Endodermal cell (in vitro differentiated cells): Measurements from ENCODE around the gene PACRG. TPM values are rescaled to one million over a fixed set of nuclear protein-coding genes. Genes with fewer than 3 reads are reported as not detected.

Experiments
- DNase-seq: peaks from one replicate; pipeline ENCODE4 v3.0.0-alpha.2; 2017
- H3K27ac ChIP-seq: 2 replicates; pipeline ENCODE4 v1.5.1; 2013; ENCODE audit warnings: mild to moderate bottlenecking, low read depth, low read length, moderate library complexity
- H3K27me3 ChIP-seq: 2 replicates; pipeline ENCODE4 v1.6.1; 2013; ENCODE audit warnings: mild to moderate bottlenecking, low read length, moderate library complexity; ENCODE audit not compliant: insufficient read depth, control insufficient read depth, poor library complexity, severe bottlenecking
- H3K36me3 ChIP-seq: 2 replicates; pipeline ENCODE4 v1.7.0; 2013; ENCODE audit warnings: mild to moderate bottlenecking, low read length, moderate library complexity; ENCODE audit not compliant: control insufficient read depth, insufficient read depth
- H3K4me1 ChIP-seq: one replicate; pipeline ENCODE4 v1.7.0; 2013; ENCODE audit warnings: low read length; ENCODE audit not compliant: control insufficient read depth, insufficient read depth
- H3K4me3 ChIP-seq: 2 replicates; pipeline ENCODE4 v1.5.1; 2013; ENCODE audit warnings: mild to moderate bottlenecking, low read length, moderate library complexity
- H3K9ac ChIP-seq: 2 replicates; pipeline ENCODE4 v1.6.1; 2013; ENCODE audit warnings: mild to moderate bottlenecking, low read length, moderate library complexity; ENCODE audit not compliant: poor library complexity, severe bottlenecking; ENCODE audit errors: extremely low read depth
- H3K9me3 ChIP-seq: 2 replicates; pipeline ENCODE4 v1.6.1; 2013; ENCODE audit warnings: mild to moderate bottlenecking, low read length, moderate library complexity; ENCODE audit not compliant: control insufficient read depth
- H3K27ac Mint-ChIP-seq: 2 replicates; pipeline ENCODE4 v1.8.0; 2020; ENCODE audit warnings: mixed read lengths
- H3K27me3 Mint-ChIP-seq: 2 replicates; pipeline ENCODE4 v1.8.0; 2021; ENCODE audit warnings: mild to moderate bottlenecking, mixed read lengths; ENCODE audit not compliant: insufficient read depth
- H3K36me3 Mint-ChIP-seq: 2 replicates; pipeline ENCODE4 v1.8.0; 2020; ENCODE audit warnings: low read depth, mixed read lengths
- H3K4me1 Mint-ChIP-seq: 2 replicates; pipeline ENCODE4 v1.8.0; 2020; ENCODE audit warnings: mixed read lengths
- H3K4me3 Mint-ChIP-seq: 2 replicates; pipeline ENCODE4 v1.8.0; 2020; ENCODE audit warnings: mild to moderate bottlenecking, moderate library complexity, mixed read lengths
- H3K9me3 Mint-ChIP-seq: 2 replicates; pipeline ENCODE4 v1.8.0; 2020; ENCODE audit warnings: mild to moderate bottlenecking, mixed read lengths
- CTCF ChIP-seq: fragments of 200-600 bp; sonication (generic); conservative IDR thresholded peaks from 2 replicates; pipeline ENCODE4 v1.5.0; 2021; ENCODE audit warnings: antibody characterized with exemption, mild to moderate bottlenecking
- WGBS, 2 experiments: methylation state at CpG; one replicate each; pipeline versions ENCODE4 v1.1.5 to v1.1.7; 2013; ENCODE audit warnings: missing lambda C conversion rate in 2 of 2, mixed read lengths in 1 of 2; ENCODE audit not compliant: insufficient coverage in 1 of 2, insufficient read length in 1 of 2; 5-methylcytosine and 5-hydroxymethylcytosine counted together
- total RNA-seq, 2 donors: library from RNA; stranded (reverse); fragmentation: NEBNext Ultra II Directional in 1 of 2; extraction: Animal tissue kit (Norgen Biotek cat#: 25700) in 1 of 2; gene quantifications; 2 replicates in 1 of 2; 3 replicates in 1 of 2; pipeline ENCODE4 v1.2.1, GENCODE V29; 2021

Gene PACRG
- total RNA-seq, 2 donors from 2014 or later, result 0.42 to 0.44 TPM

- peaks cover 8% of the 10 kb centered on the region for H3K4me1 Mint-ChIP-seq
- Histone ChIP-seq H3K4me3 (no peak overlapping the region), H3K9ac (no peak overlapping the region), H3K9me3 (no peaks in the 10 kb centered on the region), H3K27me3 (no peaks in the 10 kb centered on the region), H3K27ac (no peak overlapping the region), H3K4me1 (no peaks in the 10 kb centered on the region), H3K36me3 (no peaks in the 10 kb centered on the region)
- H3K9me3 Mint-ChIP-seq, result peaks cover 4% of the 10 kb centered on the region
- no peak overlapping the region for H3K4me3 Mint-ChIP-seq
- H3K27ac Mint-ChIP-seq, result no peak overlapping the region
- 85 to 86% methylated on average over 2 of the region's 2 CpGs for WGBS, 2 experiments
- no peak for TF ChIP-seq CTCF
- no peak for DNase-seq
- H3K27me3 Mint-ChIP-seq, result peaks cover 2% of the 10 kb centered on the region
- no peaks in the 10 kb centered on the region for H3K36me3 Mint-ChIP-seq
Measured at GRCh38 chr6:162721404-162721687, 6.4 kb upstream of the PACRG start.

GRCh38 chr6:162722226-162722625 lies 5.5 kb upstream of the PACRG start:
- Mint-ChIP-seq H3K27me3 (peaks cover 6% of the 10 kb centered on the region), H3K9me3 (no peaks in the 10 kb centered on the region), H3K4me3 (no peak overlapping the region), H3K27ac (no peak overlapping the region), H3K36me3 (no peaks in the 10 kb centered on the region), H3K4me1 (peaks cover 14% of the 10 kb centered on the region)
- WGBS, 2 experiments, result 79 to 80% methylated on average over 2 of the region's 2 CpGs
- no peak for TF ChIP-seq CTCF
- Histone ChIP-seq H3K4me1 (no peaks in the 10 kb centered on the region), H3K36me3 (no peaks in the 10 kb centered on the region), H3K9ac (no peak overlapping the region), H3K4me3 (no peak overlapping the region), H3K27ac (no peak overlapping the region), H3K27me3 (no peaks in the 10 kb centered on the region), H3K9me3 (no peaks in the 10 kb centered on the region)
- no peak for DNase-seq

GRCh38 chr6:162722633-162723032 lies 5.1 kb upstream of the PACRG start:
- no peaks in the 10 kb centered on the region for H3K27me3 ChIP-seq
- H3K9me3 ChIP-seq, result no peaks in the 10 kb centered on the region
- peaks cover 6% of the 10 kb centered on the region for H3K27me3 Mint-ChIP-seq
- H3K4me1 Mint-ChIP-seq, result peaks cover 14% of the 10 kb centered on the region
- no peak overlapping the region for H3K4me3 ChIP-seq
- H3K27ac Mint-ChIP-seq, result no peak overlapping the region
- H3K27ac ChIP-seq, result no peak overlapping the region
- no peaks in the 10 kb centered on the region for H3K36me3 ChIP-seq
- H3K4me3 Mint-ChIP-seq, result no peak overlapping the region
- no peak overlapping the region for H3K9ac ChIP-seq
- H3K36me3 Mint-ChIP-seq, result no peaks in the 10 kb centered on the region
- DNase-seq, result no peak
- H3K4me1 ChIP-seq, result no peaks in the 10 kb centered on the region
- no peak for TF ChIP-seq CTCF
- H3K9me3 Mint-ChIP-seq, result no peaks in the 10 kb centered on the region
- no CpG with 5 or more reads among the region's 1 CpG for WGBS, 2 experiments
